ENCODE data around the gene FBXW5. TPM values are rescaled to one million over a fixed set of nuclear protein-coding genes. Genes with fewer than 3 reads are reported as not detected.

FBXW5 gene
- total RNA-seq, 2 donors from 2014 or later: 203 to 233 TPM

DNA sequence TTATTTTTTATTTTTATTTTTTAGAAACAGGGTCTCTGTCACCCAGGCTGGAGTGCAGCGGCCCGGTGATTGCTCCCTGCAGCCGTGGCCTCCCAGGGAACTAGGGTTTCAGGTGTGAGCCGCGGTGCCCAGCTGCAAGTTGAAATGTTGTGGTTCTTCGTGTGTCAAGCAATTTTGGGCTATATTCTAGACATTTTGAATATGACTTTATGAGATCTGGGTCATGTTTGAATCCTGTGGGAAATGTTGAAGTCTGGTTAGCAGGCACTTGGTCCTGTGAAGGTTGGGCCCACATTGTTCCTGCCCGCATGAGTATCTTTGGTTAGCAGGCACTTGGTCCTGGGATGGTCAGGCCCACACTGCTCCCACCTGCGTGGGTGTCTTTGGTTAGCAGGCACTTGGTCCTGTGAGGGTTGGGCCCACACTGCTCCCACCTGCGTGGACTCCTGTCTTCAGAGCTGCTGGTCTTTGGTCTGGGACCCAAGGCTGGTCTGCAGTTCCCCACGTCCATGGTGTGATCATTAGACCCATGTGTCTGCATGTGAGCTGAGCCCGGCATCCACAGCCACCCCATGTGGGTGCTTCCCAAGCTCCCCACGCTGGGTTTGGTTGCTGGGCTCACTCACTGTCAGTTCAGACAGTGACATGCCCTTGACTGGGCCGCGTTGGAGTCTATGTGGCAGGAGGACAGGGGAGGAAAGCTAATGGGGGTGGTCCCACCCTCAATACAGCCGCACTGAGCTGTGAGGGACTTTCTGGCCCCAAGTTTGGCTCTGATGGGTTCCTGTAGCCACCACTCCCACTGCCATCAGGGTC, 7.1 kb downstream of the FBXW5 start:
- Histone ChIP-seq H3K27me3 (no peaks in the 10 kb centered on the region), H3K27ac (no peak overlapping the region), H3K36me3 (peaks cover 34% of the 10 kb centered on the region), H3K4me1 (peaks cover 0 to 8% of the 10 kb centered on the region in 2 donors), H3K4me3 (no peak overlapping the region), H3K9me3 (no peaks in the 10 kb centered on the region)
- TF ChIP-seq CTCF (IDR thresholded peaks at IDR 0.05): no peak
- no peak for DNase-seq (ENCODE audit: low spot score)

DNA sequence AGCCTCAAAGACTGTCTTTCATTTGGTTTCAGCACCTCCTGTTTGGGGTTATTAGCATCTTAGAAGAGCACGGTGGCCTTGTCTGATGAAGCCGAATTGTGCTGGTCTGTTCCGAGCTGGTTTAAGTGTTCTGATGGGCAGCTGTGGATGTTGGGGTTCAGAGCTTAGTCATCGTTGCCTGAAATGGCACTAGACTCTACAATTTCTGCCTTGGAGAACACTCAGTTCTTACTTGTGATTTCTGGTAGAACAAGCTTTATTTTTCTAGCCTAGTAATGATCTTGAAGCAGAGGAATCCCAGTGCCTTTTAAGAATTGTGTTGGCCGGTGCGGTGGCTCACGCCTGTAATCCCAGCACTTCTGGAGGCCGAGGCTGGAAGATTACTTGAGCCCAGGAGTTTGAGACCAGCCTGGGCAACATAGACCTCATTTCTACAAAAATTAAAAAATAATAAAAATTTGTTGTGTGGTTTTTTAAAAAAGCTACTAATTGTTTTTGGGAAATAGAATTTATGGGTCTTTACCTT, 7.8 kb downstream of the FBXW5 start:
- Histone ChIP-seq H3K9me3 (no peaks in the 10 kb centered on the region), H3K4me3 (no peak overlapping the region), H3K27me3 (no peaks in the 10 kb centered on the region), H3K27ac (no peak overlapping the region), H3K4me1 (peaks cover 0 to 7% of the 10 kb centered on the region in 2 donors), H3K36me3 (peaks cover 27% of the 10 kb centered on the region)
- no peak for TF ChIP-seq CTCF (IDR thresholded peaks at IDR 0.05)
- no peak for DNase-seq (ENCODE audit: low spot score)

DNA sequence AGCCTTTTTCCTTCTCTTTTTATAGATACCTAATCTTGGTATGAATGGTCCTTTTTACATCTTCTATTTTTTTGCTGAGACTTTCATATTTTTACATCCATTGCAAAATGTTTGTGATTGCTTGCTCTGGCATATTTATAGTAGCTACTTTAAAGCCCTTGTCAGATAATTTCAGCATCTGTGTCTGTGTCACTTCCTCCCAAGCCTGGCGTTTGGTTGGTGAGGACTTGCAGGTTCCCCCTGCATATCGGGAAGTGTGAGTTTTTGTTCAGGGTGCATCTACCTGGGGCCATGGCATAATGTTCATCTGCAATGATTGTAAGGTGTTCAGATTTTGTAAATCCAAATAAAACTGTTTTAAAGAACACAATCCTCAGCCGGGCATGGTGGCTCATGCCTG, 8.9 kb downstream of the FBXW5 start:
- Histone ChIP-seq H3K4me1 (peaks cover 0 to 4% of the 10 kb centered on the region in 2 donors), H3K4me3 (no peak overlapping the region), H3K27ac (no peak overlapping the region), H3K36me3 (peaks cover 17% of the 10 kb centered on the region), H3K9me3 (no peaks in the 10 kb centered on the region), H3K27me3 (no peaks in the 10 kb centered on the region)
- no peak for DNase-seq (ENCODE audit: low spot score)
- TF ChIP-seq CTCF (IDR thresholded peaks at IDR 0.05): no peak

- Histone ChIP-seq H3K27me3 (no peaks in the 10 kb centered on the region), H3K4me1 (peaks cover 0 to 10% of the 10 kb centered on the region in 2 donors), H3K4me3 (no peak overlapping the region), H3K27ac (no peak overlapping the region), H3K9me3 (no peaks in the 10 kb centered on the region), H3K36me3 (peaks cover 3% of the 10 kb centered on the region)
- no peak for TF ChIP-seq CTCF (IDR thresholded peaks at IDR 0.05)
- no peak for DNase-seq (ENCODE audit: low spot score)
These were observed 10.3 kb downstream of the FBXW5 start for GRCh38 chr9:136934277-136934676.

DNA sequence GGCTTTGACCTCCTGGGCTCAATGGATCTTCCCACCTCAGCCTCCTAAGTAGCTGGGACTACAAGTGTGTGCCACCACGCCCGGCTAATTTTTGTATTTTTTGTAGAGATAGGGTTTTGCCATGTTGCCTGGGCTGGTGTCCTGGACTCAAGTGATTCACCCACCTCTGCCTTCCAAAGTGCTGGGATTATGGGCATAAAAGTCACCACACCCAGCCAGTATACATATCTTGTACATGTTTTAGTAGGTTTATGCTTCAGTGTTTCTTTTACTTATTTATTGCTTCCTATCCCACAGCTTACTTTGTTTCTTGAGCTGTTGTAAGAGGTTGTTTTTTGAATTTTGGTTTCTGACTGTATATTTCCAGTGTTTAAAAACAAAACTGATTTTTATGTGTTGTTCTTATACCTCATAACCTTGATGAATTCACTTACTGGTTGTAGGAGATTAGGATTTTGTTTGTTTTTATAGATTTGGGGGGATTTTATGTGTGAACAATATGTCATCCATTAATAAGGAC, 12.9 kb downstream of the FBXW5 start:
- H3K9me3 ChIP-seq: no peaks in the 10 kb centered on the region
- peaks cover 0 to 31% of the 10 kb centered on the region in 2 donors for H3K4me1 ChIP-seq
- H3K27ac ChIP-seq: no peak overlapping the region
- DNase-seq (ENCODE audit: low spot score): no peak
- H3K36me3 ChIP-seq: no peaks in the 10 kb centered on the region
- H3K27me3 ChIP-seq: no peaks in the 10 kb centered on the region
- TF ChIP-seq CTCF (IDR thresholded peaks at IDR 0.05): no peak
- H3K4me3 ChIP-seq: no peak overlapping the region
